H9 (cell line): ENCODE results near the gene NDUFV1. TPM values are rescaled to one million over a fixed set of nuclear protein-coding genes. Genes with fewer than 3 reads are reported as not detected.
"Not testable (repeated sequence)": the region's sequence is repeated elsewhere in the genome, so short reads cannot be mapped to it uniquely, and the experiment has no call there.

Experiments
- DNase-seq: peaks from one replicate; pipeline ENCODE4 v3.0.0-alpha.2; 2017
- H2AFZ ChIP-seq: one replicate; pipeline ENCODE4 v1.6.1; 2013; ENCODE audit warnings: mild to moderate bottlenecking, low read length, control low read depth, moderate library complexity
- H2AK5ac ChIP-seq: 2 replicates; pipeline ENCODE4 v1.6.1; 2013; ENCODE audit warnings: low read length, control low read depth, mixed read lengths; ENCODE audit not compliant: insufficient read length
- H2BK120ac ChIP-seq: one replicate; pipeline ENCODE4 v1.6.1; 2013; ENCODE audit warnings: low read depth, mild to moderate bottlenecking, low read length, control low read depth, inconsistent platforms; ENCODE audit not compliant: poor library complexity, severe bottlenecking
- H2BK12ac ChIP-seq: 2 replicates; pipeline ENCODE4 v1.6.1; 2013; ENCODE audit warnings: low read length, control low read depth, mixed read lengths, low read depth; ENCODE audit not compliant: insufficient read length
- H2BK15ac ChIP-seq: 2 replicates; pipeline ENCODE4 v1.6.1; 2013; ENCODE audit warnings: low read depth, low read length, control low read depth
- H2BK20ac ChIP-seq: one replicate; pipeline ENCODE4 v1.6.1; 2013; ENCODE audit warnings: low read depth, mild to moderate bottlenecking, low read length, control low read depth, inconsistent platforms; ENCODE audit not compliant: poor library complexity, severe bottlenecking
- H2BK5ac ChIP-seq: 2 replicates; pipeline ENCODE4 v1.6.1; 2013; ENCODE audit warnings: low read length, control low read depth, mixed read lengths; ENCODE audit not compliant: insufficient read length
- H3K14ac ChIP-seq: 2 replicates; pipeline ENCODE4 v1.6.1; 2013; ENCODE audit warnings: low read length, control low read depth; ENCODE audit not compliant: insufficient read depth
- H3K18ac ChIP-seq: 2 replicates; pipeline ENCODE4 v1.6.1; 2013; ENCODE audit warnings: low read depth, mild to moderate bottlenecking, mixed read lengths, low read length, control low read depth; ENCODE audit not compliant: insufficient read length
- H3K23ac ChIP-seq: 2 replicates; pipeline ENCODE4 v1.6.1; 2013; ENCODE audit warnings: low read length, control low read depth, mixed read lengths, low read depth; ENCODE audit not compliant: insufficient read length
- H3K23me2 ChIP-seq: 2 replicates; pipeline ENCODE4 v1.6.1; 2013; ENCODE audit warnings: low read depth, mild to moderate bottlenecking, mixed read lengths, low read length, control low read depth; ENCODE audit not compliant: insufficient read length, poor library complexity, severe bottlenecking
- H3K27ac ChIP-seq: 2 replicates; pipeline ENCODE4 v1.5.1; 2013; ENCODE audit warnings: low read length, control low read depth, mixed read lengths, low read depth; ENCODE audit not compliant: insufficient read length
- H3K27me3 ChIP-seq: 2 replicates; pipeline ENCODE4 v1.6.1; 2013; ENCODE audit warnings: low read length, control low read depth, inconsistent platforms; ENCODE audit not compliant: insufficient read depth
- H3K4ac ChIP-seq: 2 replicates; pipeline ENCODE4 v1.6.1; 2013; ENCODE audit warnings: low read depth, mild to moderate bottlenecking, control low read depth, inconsistent platforms, low read length, moderate library complexity
- H3K4me1 ChIP-seq: 2 replicates; pipeline ENCODE4 v1.6.1; 2013; ENCODE audit warnings: low read length, control low read depth, inconsistent platforms; ENCODE audit not compliant: insufficient read depth
- H3K4me2 ChIP-seq: 2 replicates; pipeline ENCODE4 v1.6.1; 2013; ENCODE audit warnings: low read length, control low read depth, mixed read lengths; ENCODE audit not compliant: insufficient read length, insufficient read depth
- H3K56ac ChIP-seq: 2 replicates; pipeline ENCODE4 v1.6.1; 2013; ENCODE audit warnings: low read depth, mild to moderate bottlenecking, mixed read lengths, low read length, control low read depth; ENCODE audit not compliant: insufficient read length
- H3K79me1 ChIP-seq: 2 replicates; pipeline ENCODE4 v1.6.1; 2013; ENCODE audit warnings: low read depth, mild to moderate bottlenecking, moderate library complexity, low read length, control low read depth, inconsistent platforms; ENCODE audit not compliant: insufficient read depth, poor library complexity, severe bottlenecking
- H3K79me2 ChIP-seq: 2 replicates; pipeline ENCODE4 v1.6.1; 2013; ENCODE audit warnings: low read length, control low read depth, inconsistent platforms; ENCODE audit not compliant: insufficient read depth
- H3K9ac ChIP-seq: 2 replicates; pipeline ENCODE4 v1.6.1; 2013; ENCODE audit warnings: low read length, control low read depth, mixed read lengths; ENCODE audit not compliant: insufficient read length; ENCODE audit errors: extremely low read depth
- H3K9me3 ChIP-seq: one replicate; pipeline ENCODE4 v1.6.1; 2013; ENCODE audit warnings: low read depth, low read length, inconsistent platforms; ENCODE audit not compliant: control insufficient read depth
- H3T11ph ChIP-seq: one replicate; pipeline ENCODE4 v1.6.1; 2013; ENCODE audit warnings: mild to moderate bottlenecking, low read length, control low read depth, inconsistent platforms
- H4K20me1 ChIP-seq: one replicate; pipeline ENCODE4 v1.6.1; 2013; ENCODE audit not compliant: control insufficient read depth, insufficient read length, insufficient read depth
- H4K5ac ChIP-seq: 2 replicates; pipeline ENCODE4 v1.6.1; 2013; ENCODE audit warnings: low read depth, mild to moderate bottlenecking, mixed read lengths, low read length, control low read depth; ENCODE audit not compliant: insufficient read length
- H4K8ac ChIP-seq: replicated peaks from 2 replicates; pipeline ENCODE4 v1.6.1; 2013; ENCODE audit warnings: low read length, control low read depth, mixed read lengths, low read depth; ENCODE audit not compliant: insufficient read length
- H4K91ac ChIP-seq: 2 replicates; pipeline ENCODE4 v1.6.1; 2013; ENCODE audit warnings: low read depth, mild to moderate bottlenecking, moderate library complexity, mixed read lengths, low read length, control low read depth; ENCODE audit not compliant: insufficient read length
- H3K27ac Mint-ChIP-seq, 3 experiments: 2 replicates in 2 of 3; 3 replicates in 1 of 3; pipeline ENCODE4 v1.8.0; 2020 to 2021; ENCODE audit warnings: mixed read lengths in 3 of 3, mild to moderate bottlenecking in 1 of 3, moderate library complexity in 1 of 3
- H3K27me3 Mint-ChIP-seq: 2 replicates; pipeline ENCODE4 v1.8.0; 2021; ENCODE audit warnings: low read depth, mild to moderate bottlenecking, moderate library complexity, mixed read lengths
- H3K36me3 Mint-ChIP-seq, 3 experiments: 2 replicates in 2 of 3; 3 replicates in 1 of 3; pipeline ENCODE4 v1.8.0; 2020 to 2021; ENCODE audit warnings: low read depth in 3 of 3, mixed read lengths in 3 of 3; ENCODE audit not compliant: insufficient read depth in 1 of 3
- H3K4me1 Mint-ChIP-seq, 2 experiments: 2 replicates each; pipeline ENCODE4 v1.8.0; 2020; ENCODE audit warnings: mixed read lengths in 2 of 2
- H3K4me3 Mint-ChIP-seq, 2 experiments: 2 replicates in 1 of 2; 3 replicates in 1 of 2; pipeline ENCODE4 v1.8.0; 2020 to 2021; ENCODE audit warnings: mild to moderate bottlenecking in 2 of 2, mixed read lengths in 2 of 2, moderate library complexity in 1 of 2
- H3K9me3 Mint-ChIP-seq, 2 experiments: 2 replicates in 1 of 2; 3 replicates in 1 of 2; pipeline ENCODE4 v1.8.0; 2020; ENCODE audit warnings: mild to moderate bottlenecking in 2 of 2, mixed read lengths in 2 of 2, moderate library complexity in 1 of 2
- WGBS: extraction: QIAGEN DNeasy Blood & Tissue Kit; methylation state at CpG from one replicate; pipeline ENCODE4 v1.1.7; 2013; ENCODE audit warnings: missing lambda C conversion rate, low lambda C conversion rate, mixed read lengths; ENCODE audit not compliant: insufficient read length; ENCODE audit errors: extremely low coverage; 5-methylcytosine and 5-hydroxymethylcytosine counted together
- total RNA-seq: library from RNA; stranded (reverse); gene quantifications from 2 replicates; pipeline ENCODE4 v1.2.1, GENCODE V29; 2021

NDUFV1 gene
- total RNA-seq, 1 experiment from 2014 or later: 154 TPM

DNA sequence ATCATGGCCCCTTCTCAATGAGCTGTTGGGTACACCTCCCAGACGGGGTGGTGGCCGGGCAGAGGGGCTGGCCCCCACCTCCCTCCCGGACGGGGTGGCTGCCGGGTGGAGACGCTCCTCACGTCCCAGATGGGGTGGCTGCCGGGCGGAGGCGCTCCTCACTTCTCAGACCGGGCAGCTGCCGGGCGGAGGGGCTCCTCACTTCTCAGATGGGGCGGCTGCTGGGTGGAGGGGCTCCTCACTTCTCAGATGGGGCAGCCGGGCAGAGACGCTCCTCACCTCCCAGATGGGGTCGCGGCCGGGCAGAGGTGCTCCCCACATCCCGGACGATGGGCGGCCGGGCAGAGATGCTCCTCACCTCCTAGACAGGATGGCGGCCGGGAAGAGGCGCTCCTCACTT is 8.8 kb upstream of the NDUFV1 start:
- not testable (repeated sequence) for H3K9me3 ChIP-seq, H3K27ac ChIP-seq, H2BK120ac ChIP-seq, H3K14ac ChIP-seq, DNase-seq, H4K5ac ChIP-seq, H3K79me2 ChIP-seq, H2BK5ac ChIP-seq, H3K56ac ChIP-seq, H3K79me1 ChIP-seq, H3K4me1 ChIP-seq, H2BK15ac ChIP-seq, H3K9ac ChIP-seq, H3K27ac Mint-ChIP-seq, H3K27me3 ChIP-seq, H3K27me3 Mint-ChIP-seq, H2BK20ac ChIP-seq, H3K4me3 Mint-ChIP-seq, H3K18ac ChIP-seq, H2AFZ ChIP-seq, H3K4me2 ChIP-seq, H2BK12ac ChIP-seq, H3T11ph ChIP-seq, H2AK5ac ChIP-seq, H3K4ac ChIP-seq, H4K20me1 ChIP-seq, H4K91ac ChIP-seq, H3K23me2 ChIP-seq, H3K23ac ChIP-seq, H4K8ac ChIP-seq
- H3K9me3 Mint-ChIP-seq: peaks cover 23 to 29% of the 10 kb centered on the region in 2 experiments
- H3K4me1 Mint-ChIP-seq: peaks cover 15 to 23% of the 10 kb centered on the region in 2 experiments
- WGBS: no CpG with 5 or more reads among the region's 26 CpGs
- peaks cover 2 to 20% (median 3%) of the 10 kb centered on the region in 3 experiments; a peak in 4 of 7 replicates for H3K36me3 Mint-ChIP-seq
